ENCODE data around the gene NAP1L1.

DNA sequence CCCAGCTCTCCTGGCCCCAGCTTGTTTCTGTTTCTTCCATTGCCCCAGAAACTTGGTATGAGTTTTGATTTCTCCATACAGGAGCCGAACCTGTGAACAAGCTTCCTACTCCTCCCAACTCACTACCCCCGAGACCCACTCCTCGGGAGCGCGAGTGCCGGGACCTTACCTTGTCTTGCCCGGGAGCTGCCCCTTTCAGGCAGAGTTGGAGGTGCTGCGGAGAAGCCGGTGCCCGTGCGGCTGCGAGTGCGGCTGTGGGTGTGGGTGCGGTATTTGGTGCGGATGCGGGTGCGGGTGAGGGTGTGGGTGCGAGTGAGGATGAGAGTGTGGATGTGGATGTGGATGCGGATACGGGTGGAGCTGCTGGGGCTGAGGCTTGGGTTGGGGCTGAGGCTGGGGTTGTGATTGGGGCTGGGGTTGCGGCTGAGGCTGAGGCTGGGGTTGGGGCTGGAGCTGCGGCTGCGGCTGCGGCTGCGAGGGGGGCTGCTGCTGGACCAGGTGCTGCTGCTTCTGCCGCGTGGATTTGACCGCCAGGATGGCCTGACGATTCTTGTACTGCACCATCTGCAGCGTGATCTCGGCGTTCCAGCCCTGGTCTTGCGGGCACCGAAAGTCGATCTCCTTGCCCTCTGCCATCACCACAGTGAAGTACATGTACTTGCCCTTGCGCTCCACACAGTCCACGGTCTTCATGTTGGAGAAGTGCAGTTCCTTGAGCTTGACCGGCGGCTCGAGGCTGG, 54.0 kb downstream of the NAP1L1 start:
- TF ChIP-seq, protein P1, sequence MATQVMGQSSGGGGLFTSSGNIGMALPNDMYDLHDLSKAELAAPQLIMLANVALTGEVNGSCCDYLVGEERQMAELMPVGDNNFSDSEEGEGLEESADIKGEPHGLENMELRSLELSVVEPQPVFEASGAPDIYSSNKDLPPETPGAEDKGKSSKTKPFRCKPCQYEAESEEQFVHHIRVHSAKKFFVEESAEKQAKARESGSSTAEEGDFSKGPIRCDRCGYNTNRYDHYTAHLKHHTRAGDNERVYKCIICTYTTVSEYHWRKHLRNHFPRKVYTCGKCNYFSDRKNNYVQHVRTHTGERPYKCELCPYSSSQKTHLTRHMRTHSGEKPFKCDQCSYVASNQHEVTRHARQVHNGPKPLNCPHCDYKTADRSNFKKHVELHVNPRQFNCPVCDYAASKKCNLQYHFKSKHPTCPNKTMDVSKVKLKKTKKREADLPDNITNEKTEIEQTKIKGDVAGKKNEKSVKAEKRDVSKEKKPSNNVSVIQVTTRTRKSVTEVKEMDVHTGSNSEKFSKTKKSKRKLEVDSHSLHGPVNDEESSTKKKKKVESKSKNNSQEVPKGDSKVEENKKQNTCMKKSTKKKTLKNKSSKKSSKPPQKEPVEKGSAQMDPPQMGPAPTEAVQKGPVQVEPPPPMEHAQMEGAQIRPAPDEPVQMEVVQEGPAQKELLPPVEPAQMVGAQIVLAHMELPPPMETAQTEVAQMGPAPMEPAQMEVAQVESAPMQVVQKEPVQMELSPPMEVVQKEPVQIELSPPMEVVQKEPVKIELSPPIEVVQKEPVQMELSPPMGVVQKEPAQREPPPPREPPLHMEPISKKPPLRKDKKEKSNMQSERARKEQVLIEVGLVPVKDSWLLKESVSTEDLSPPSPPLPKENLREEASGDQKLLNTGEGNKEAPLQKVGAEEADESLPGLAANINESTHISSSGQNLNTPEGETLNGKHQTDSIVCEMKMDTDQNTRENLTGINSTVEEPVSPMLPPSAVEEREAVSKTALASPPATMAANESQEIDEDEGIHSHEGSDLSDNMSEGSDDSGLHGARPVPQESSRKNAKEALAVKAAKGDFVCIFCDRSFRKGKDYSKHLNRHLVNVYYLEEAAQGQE (IDR thresholded peaks at IDR 0.05; ENCODE audit: insufficient replicate concordance, low read depth): no peak
- TF ChIP-seq POLR2AphosphoS5 (IDR thresholded peaks at IDR 0.05; ENCODE audit: low read depth): no peak
- TF ChIP-seq, protein P2, sequence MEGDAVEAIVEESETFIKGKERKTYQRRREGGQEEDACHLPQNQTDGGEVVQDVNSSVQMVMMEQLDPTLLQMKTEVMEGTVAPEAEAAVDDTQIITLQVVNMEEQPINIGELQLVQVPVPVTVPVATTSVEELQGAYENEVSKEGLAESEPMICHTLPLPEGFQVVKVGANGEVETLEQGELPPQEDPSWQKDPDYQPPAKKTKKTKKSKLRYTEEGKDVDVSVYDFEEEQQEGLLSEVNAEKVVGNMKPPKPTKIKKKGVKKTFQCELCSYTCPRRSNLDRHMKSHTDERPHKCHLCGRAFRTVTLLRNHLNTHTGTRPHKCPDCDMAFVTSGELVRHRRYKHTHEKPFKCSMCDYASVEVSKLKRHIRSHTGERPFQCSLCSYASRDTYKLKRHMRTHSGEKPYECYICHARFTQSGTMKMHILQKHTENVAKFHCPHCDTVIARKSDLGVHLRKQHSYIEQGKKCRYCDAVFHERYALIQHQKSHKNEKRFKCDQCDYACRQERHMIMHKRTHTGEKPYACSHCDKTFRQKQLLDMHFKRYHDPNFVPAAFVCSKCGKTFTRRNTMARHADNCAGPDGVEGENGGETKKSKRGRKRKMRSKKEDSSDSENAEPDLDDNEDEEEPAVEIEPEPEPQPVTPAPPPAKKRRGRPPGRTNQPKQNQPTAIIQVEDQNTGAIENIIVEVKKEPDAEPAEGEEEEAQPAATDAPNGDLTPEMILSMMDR (IDR thresholded peaks at IDR 0.05; ENCODE audit: insufficient read depth, low read length): no peak
